Uterus (tissue), 4 donors: ENCODE results near the gene FSTL5. TPM values are rescaled to one million over a fixed set of nuclear protein-coding genes. Genes with fewer than 3 reads are reported as not detected.

Experiments
- DNase-seq, 2 donors: peaks; one replicate each; pipeline ENCODE4 v3.0.0-alpha.2; 2019 to 2020
- H3K27ac ChIP-seq, 2 donors: fragments of 200-600 bp; sonication (generic); 1 replicate in 1 of 2; 2 replicates in 1 of 2; pipeline ENCODE4 v1.5.1; 2016 to 2018
- H3K27me3 ChIP-seq, 2 donors: fragments of 200-600 bp; sonication (generic); one replicate each; pipeline ENCODE4 v1.5.1; 2018 to 2019; ENCODE audit warnings: control low read depth in 1 of 2
- H3K36me3 ChIP-seq, 2 donors: fragments of 200-600 bp; sonication (generic); one replicate each; pipeline ENCODE4 v1.5.1; 2019; ENCODE audit warnings: control low read depth in 1 of 2
- H3K4me1 ChIP-seq, 2 donors: fragments of 200-600 bp; sonication (generic); one replicate each; pipeline ENCODE4 v1.5.1; 2018 to 2019; ENCODE audit warnings: control low read depth in 1 of 2
- H3K4me3 ChIP-seq, 2 donors: fragments of 200-600 bp; sonication (generic); 1 replicate in 1 of 2; 2 replicates in 1 of 2; pipeline ENCODE4 v1.5.1; 2018 to 2019; ENCODE audit warnings: mild to moderate bottlenecking in 1 of 2
- H3K9me3 ChIP-seq, 2 donors: fragments of 200-600 bp; sonication (generic); one replicate each; pipeline ENCODE4 v1.5.1; 2019; ENCODE audit warnings: control low read depth in 1 of 2
- CTCF ChIP-seq, 4 experiments: fragments of 200-600 bp in 2 of 4; fragments of 450-650 bp in 2 of 4; sonication (generic) in 2 of 4; IDR thresholded peaks; one replicate each; pipeline ENCODE4 v1.5.1; 2016 to 2019; ENCODE audit warnings: antibody characterized with exemption in 4 of 4, mild to moderate bottlenecking in 2 of 4, moderate library complexity in 1 of 4
- POLR2A ChIP-seq, 2 donors: fragments of 450-650 bp; IDR thresholded peaks; one replicate each; pipeline ENCODE4 v1.6.1; 2016; ENCODE audit warnings: antibody characterized with exemption in 2 of 2, mild to moderate bottlenecking in 1 of 2, moderate library complexity in 1 of 2
- intact Hi-C: fragments of 100-400 bp; cut with DNase I; formaldehyde crosslinking; loops from one replicate; pipeline ENCODE4 v1.15.1; 2023; ENCODE audit warnings: low total_unique reads
- total RNA-seq, 4 donors: library from RNA; depleted of rRNA in 3 of 4; stranded (reverse); fragments of >200 nt in 3 of 4; gene quantifications; one replicate each; pipeline versions ENCODE4 v1.1.0 to v1.2.4, GENCODE V29; 2014 to 2023
- donor health status: DM: yes; HTN: yes; CAD: no.

Gene FSTL5
- total RNA-seq, 4 donors from 2014 or later: 2.4 TPM; not detected in 3

GRCh38 chr4:161920304-161921052 lies 243.3 kb downstream of the FSTL5 start:
- intact Hi-C loops: no loop called here
- DNase-seq: no peak
- TF ChIP-seq POLR2A (IDR thresholded peaks at IDR 0.05) (no peak), CTCF (IDR thresholded peaks at IDR 0.05) (no peak)
- peaks cover 0 to 2% of the 10 kb centered on the region in 2 donors for H3K36me3 ChIP-seq
- no peak overlapping the region for H3K27ac ChIP-seq
- no peaks in the 10 kb centered on the region for H3K4me1 ChIP-seq
- no peak overlapping the region for H3K4me3 ChIP-seq
- no peaks in the 10 kb centered on the region for H3K9me3 ChIP-seq
- no peaks in the 10 kb centered on the region for H3K27me3 ChIP-seq

GRCh38 chr4:161919442-161920220 lies 244.2 kb downstream of the FSTL5 start:
- no peaks in the 10 kb centered on the region for H3K9me3 ChIP-seq
- H3K27ac ChIP-seq: no peak overlapping the region
- no peak overlapping the region for H3K4me3 ChIP-seq
- TF ChIP-seq POLR2A (IDR thresholded peaks at IDR 0.05): no peak
- no peak for TF ChIP-seq CTCF (IDR thresholded peaks at IDR 0.05)
- intact Hi-C loops: no loop called here
- no peak for DNase-seq
- H3K4me1 ChIP-seq: no peaks in the 10 kb centered on the region
- no peaks in the 10 kb centered on the region for H3K27me3 ChIP-seq
- H3K36me3 ChIP-seq: no peaks in the 10 kb centered on the region

GRCh38 chr4:161916035-161916434 lies 247.8 kb downstream of the FSTL5 start:
- TF ChIP-seq POLR2A (IDR thresholded peaks at IDR 0.05) (no peak), CTCF (IDR thresholded peaks at IDR 0.05) (no peak)
- H3K9me3 ChIP-seq: no peaks in the 10 kb centered on the region
- H3K4me1 ChIP-seq: no peaks in the 10 kb centered on the region
- H3K27ac ChIP-seq: no peak overlapping the region
- no peak overlapping the region for H3K4me3 ChIP-seq
- H3K27me3 ChIP-seq: no peaks in the 10 kb centered on the region
- DNase-seq: no peak
- H3K36me3 ChIP-seq: no peaks in the 10 kb centered on the region
- intact Hi-C loops: no loop called here

- H3K36me3 ChIP-seq: no peaks in the 10 kb centered on the region
- H3K9me3 ChIP-seq: no peaks in the 10 kb centered on the region
- no peaks in the 10 kb centered on the region for H3K27me3 ChIP-seq
- TF ChIP-seq CTCF (IDR thresholded peaks at IDR 0.05) (no peak), POLR2A (IDR thresholded peaks at IDR 0.05) (no peak)
- no peak overlapping the region for H3K27ac ChIP-seq
- H3K4me1 ChIP-seq: no peaks in the 10 kb centered on the region
- intact Hi-C loops: no loop called here
- DNase-seq: no peak
- no peak overlapping the region for H3K4me3 ChIP-seq
These were observed 256.2 kb downstream of the FSTL5 start for GRCh38 chr4:161907590-161907955.
